Measurements from ENCODE around the gene ST3GAL3.

Gene ST3GAL3

DNA sequence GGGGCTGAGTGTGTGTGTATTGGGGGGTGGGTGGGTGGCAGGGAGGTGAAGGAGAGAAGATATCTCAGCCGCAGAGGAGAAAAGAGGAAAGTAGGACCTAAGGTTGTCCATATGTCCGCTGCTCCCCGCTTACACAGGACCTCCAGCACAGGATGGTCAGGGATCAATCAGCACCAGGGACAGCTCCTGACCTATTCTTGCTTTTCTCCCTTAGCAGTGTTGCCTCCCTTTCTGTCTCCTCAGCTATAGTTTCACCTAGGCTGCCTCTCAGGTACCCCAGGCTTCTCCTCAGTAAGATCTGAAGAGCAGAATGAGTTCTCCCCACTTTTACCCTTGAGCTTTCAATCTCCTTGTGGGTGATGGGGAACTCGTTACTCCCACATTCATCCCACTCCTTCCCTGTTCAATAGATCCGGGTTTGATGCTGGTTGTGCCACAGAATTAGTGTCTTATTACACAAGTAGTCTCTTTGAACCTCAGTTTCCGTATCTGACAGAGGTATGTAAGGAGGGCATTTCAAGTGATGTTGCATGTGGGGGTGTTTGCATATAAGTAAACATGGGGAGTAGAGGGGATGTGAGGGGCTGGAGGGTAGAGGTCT is 261.1 kb downstream of the ST3GAL3 start:
- no peak overlapping the region for H3K4me3 ChIP-seq (ENCODE audit: low read length)
- no peaks in the 10 kb centered on the region for H3K9me3 ChIP-seq (replicated peaks; ENCODE audit: low read length)
- no peak overlapping the region for H3K4me2 ChIP-seq (ENCODE audit: low read length)
- no peak overlapping the region for H3K9ac ChIP-seq (ENCODE audit: low read depth, low read length)
- peaks cover 31% of the 10 kb centered on the region for H3K36me3 ChIP-seq (ENCODE audit: insufficient read depth, low read length)
- H3K27me3 ChIP-seq (ENCODE audit: control insufficient read depth, insufficient read depth, low read length): no peaks in the 10 kb centered on the region
- H3K4me1 ChIP-seq (ENCODE audit: control insufficient read depth, insufficient read depth, low read length): peaks cover 6% of the 10 kb centered on the region

DNA sequence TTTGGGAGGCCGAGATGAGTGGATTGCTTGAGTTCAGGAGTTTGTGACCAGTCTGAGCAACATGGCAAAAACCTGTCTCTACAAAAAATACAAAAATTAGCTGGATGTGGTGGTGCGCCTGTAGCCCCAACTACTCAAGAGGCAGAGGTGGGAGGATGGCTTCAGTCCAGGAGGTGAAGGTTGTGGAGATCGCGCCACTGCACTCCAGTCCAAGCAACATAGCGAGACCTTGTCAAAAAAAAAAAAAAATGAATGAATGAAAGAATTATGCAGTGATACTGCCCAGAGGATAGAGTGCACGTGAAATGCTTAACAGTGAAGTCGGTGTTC is 262.0 kb downstream of the ST3GAL3 start:
- peaks cover 12% of the 10 kb centered on the region for H3K4me1 ChIP-seq (ENCODE audit: control insufficient read depth, insufficient read depth, low read length)
- no peaks in the 10 kb centered on the region for H3K9me3 ChIP-seq (replicated peaks; ENCODE audit: low read length)
- H3K9ac ChIP-seq (ENCODE audit: low read depth, low read length): no peak overlapping the region
- H3K4me3 ChIP-seq (ENCODE audit: low read length): peak overlapping the region; percentile 49
- peaks cover 23% of the 10 kb centered on the region for H3K36me3 ChIP-seq (ENCODE audit: insufficient read depth, low read length)
- H3K27me3 ChIP-seq (ENCODE audit: control insufficient read depth, insufficient read depth, low read length): no peaks in the 10 kb centered on the region
- H3K4me2 ChIP-seq (ENCODE audit: low read length): peak overlapping the region; percentile 71

DNA sequence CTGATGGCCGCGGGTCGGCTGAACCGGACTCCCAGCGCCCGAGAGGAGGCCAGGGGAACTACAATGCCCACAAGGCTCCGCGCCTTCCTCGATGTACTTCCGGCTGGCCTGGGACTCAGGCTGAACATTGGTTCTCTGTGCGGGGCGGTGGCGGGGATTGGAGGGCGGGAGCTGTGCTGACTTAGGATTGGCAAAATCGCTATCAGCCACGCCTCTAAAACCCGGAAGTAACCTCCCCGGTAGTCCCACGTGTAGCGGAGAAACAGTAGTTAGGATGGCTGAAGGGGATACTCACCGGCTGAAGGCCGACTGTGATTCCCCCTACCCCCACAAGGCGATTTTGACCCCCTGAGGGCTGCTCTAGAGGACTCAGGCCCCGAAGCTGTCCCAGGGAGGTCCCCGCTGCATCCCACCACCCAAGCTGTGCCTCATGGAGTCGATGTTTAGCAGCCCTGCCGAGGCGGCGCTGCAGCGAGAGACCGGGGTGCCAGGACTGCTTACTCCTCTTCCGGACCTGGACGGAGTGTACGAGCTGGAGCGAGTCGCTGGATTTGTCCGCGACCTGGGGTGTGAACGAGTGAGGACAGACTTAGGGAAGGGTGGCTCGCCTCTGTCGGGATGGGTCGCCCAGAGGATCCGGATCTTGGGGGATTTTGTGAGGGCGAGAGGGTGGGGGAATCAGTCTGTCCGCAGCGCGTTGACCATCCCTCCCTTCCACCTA is 262.6 kb downstream of the ST3GAL3 start, which contains the start of gene DPH2:
TSS of gene DPH2 (plus strand) at position 265 of the 721 bp plus-strand sequence. CDS start at position 431, 166 bp downstream.
- Histone ChIP-seq H3K9ac (ENCODE audit: low read depth, low read length) (peak within 1 kb of the TSS; percentile 87), H3K27me3 (ENCODE audit: control insufficient read depth, insufficient read depth, low read length) (no peaks in the 10 kb centered on the region), H3K36me3 (ENCODE audit: insufficient read depth, low read length) (peaks cover 19% of the 10 kb centered on the region), H3K4me1 (ENCODE audit: control insufficient read depth, insufficient read depth, low read length) (peaks cover 14% of the 10 kb centered on the region), H3K4me3 (ENCODE audit: low read length) (peak within 1 kb of the TSS; percentile 91), H3K4me2 (ENCODE audit: low read length) (peak within 1 kb of the TSS; percentile 89), H3K9me3 (replicated peaks; ENCODE audit: low read length) (no peaks in the 10 kb centered on the region)

DNA sequence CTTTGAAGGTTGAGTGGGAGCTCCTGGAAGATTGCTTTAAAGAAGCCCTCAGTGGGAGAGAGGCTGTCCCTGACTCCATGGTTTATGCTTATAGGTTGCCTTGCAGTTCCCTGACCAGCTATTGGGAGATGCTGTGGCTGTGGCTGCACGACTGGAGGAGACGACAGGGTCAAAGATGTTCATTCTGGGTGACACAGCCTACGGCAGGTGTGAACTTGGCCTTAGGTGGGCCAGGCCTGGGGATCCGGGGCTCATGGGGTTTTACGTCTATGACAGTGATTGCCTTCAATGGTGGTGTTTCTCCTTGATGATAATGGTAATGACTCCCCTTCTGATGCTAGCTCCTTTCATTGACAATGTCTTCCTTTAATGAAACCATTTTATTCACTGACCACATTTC is 263.2 kb downstream of the ST3GAL3 start:
- H3K9ac ChIP-seq (ENCODE audit: low read depth, low read length): peak overlapping the region; percentile 87
- peak overlapping the region; percentile 91 for H3K4me3 ChIP-seq (ENCODE audit: low read length)
- peak overlapping the region; percentile 89 for H3K4me2 ChIP-seq (ENCODE audit: low read length)
- no peaks in the 10 kb centered on the region for H3K9me3 ChIP-seq (replicated peaks; ENCODE audit: low read length)
- H3K27me3 ChIP-seq (ENCODE audit: control insufficient read depth, insufficient read depth, low read length): no peaks in the 10 kb centered on the region
- peaks cover 19% of the 10 kb centered on the region for H3K36me3 ChIP-seq (ENCODE audit: insufficient read depth, low read length)
- H3K4me1 ChIP-seq (ENCODE audit: control insufficient read depth, insufficient read depth, low read length): peaks cover 14% of the 10 kb centered on the region

DNA sequence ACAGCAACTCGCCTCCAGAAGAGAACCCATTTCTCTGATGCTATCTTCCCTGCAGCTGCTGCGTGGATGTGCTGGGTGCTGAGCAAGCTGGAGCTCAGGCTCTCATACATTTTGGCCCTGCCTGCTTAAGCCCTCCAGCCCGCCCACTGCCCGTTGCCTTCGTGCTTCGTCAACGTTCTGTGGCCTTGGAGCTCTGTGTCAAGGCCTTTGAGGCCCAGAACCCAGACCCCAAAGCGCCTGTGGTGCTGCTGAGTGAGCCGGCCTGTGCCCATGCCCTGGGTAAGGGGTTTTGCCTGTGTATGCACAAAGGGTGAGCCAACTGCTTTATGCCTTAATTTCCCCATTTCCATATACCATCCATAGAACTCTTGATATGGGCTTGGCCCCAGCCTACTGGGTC is 263.6 kb downstream of the ST3GAL3 start:
- Histone ChIP-seq H3K4me3 (ENCODE audit: low read length) (peak overlapping the region; percentile 91), H3K36me3 (ENCODE audit: insufficient read depth, low read length) (peaks cover 19% of the 10 kb centered on the region), H3K9me3 (replicated peaks; ENCODE audit: low read length) (no peaks in the 10 kb centered on the region), H3K9ac (ENCODE audit: low read depth, low read length) (no peak overlapping the region), H3K4me2 (ENCODE audit: low read length) (peak overlapping the region; percentile 89), H3K27me3 (ENCODE audit: control insufficient read depth, insufficient read depth, low read length) (no peaks in the 10 kb centered on the region), H3K4me1 (ENCODE audit: control insufficient read depth, insufficient read depth, low read length) (peaks cover 16% of the 10 kb centered on the region)

DNA sequence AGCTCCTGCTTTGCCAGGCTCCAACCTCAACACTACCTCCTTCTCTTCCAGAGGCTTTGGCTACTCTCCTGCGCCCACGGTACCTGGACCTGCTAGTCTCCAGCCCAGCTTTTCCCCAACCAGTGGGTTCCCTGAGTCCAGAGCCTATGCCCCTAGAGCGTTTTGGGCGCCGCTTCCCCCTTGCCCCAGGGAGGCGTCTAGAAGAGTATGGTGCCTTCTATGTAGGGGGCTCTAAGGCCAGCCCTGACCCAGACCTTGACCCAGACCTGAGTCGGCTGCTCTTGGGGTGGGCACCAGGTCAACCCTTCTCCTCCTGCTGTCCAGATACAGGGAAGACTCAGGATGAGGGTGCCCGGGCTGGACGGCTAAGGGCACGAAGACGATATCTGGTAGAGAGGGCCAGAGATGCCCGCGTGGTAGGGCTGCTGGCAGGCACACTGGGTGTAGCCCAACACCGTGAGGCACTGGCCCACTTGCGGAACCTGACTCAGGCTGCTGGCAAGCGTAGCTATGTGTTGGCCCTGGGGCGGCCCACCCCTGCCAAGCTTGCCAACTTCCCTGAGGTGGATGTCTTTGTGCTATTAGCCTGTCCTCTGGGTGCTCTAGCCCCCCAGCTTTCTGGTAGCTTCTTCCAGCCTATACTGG is 264.1 kb downstream of the ST3GAL3 start:
- H3K4me2 ChIP-seq (ENCODE audit: low read length): no peak overlapping the region
- peaks cover 22% of the 10 kb centered on the region for H3K36me3 ChIP-seq (ENCODE audit: insufficient read depth, low read length)
- no peak overlapping the region for H3K4me3 ChIP-seq (ENCODE audit: low read length)
- no peaks in the 10 kb centered on the region for H3K27me3 ChIP-seq (ENCODE audit: control insufficient read depth, insufficient read depth, low read length)
- no peaks in the 10 kb centered on the region for H3K9me3 ChIP-seq (replicated peaks; ENCODE audit: low read length)
- H3K4me1 ChIP-seq (ENCODE audit: control insufficient read depth, insufficient read depth, low read length): peaks cover 22% of the 10 kb centered on the region
- H3K9ac ChIP-seq (ENCODE audit: low read depth, low read length): no peak overlapping the region

DNA sequence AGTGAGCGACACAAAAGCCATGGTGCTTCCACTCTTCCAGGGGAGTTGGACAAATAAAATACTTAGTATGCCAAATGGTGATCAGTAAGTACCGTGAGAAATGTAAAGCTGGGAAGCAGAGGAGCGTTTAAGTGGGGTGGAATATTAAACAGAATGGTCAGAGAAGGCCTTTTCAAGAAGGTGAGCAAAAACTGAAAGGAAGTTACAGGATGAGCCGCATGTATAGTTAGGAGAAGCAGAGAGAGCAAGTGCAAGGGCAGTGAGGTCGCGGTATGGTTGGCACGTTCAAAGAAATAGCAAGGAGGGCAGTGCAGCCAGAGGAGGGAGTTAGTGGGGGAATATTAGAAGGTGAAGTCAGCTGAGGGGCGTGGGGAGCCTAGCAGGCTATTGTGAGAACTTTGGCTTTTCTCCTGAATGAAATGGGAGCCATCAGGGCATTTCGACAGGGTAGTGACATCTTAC is 266.7 kb downstream of the ST3GAL3 start:
- Histone ChIP-seq H3K27me3 (ENCODE audit: control insufficient read depth, insufficient read depth, low read length) (no peaks in the 10 kb centered on the region), H3K4me3 (ENCODE audit: low read length) (peak overlapping the region; percentile 97), H3K4me2 (ENCODE audit: low read length) (peak overlapping the region; percentile 100), H3K9ac (ENCODE audit: low read depth, low read length) (peak overlapping the region; percentile 96), H3K4me1 (ENCODE audit: control insufficient read depth, insufficient read depth, low read length) (peaks cover 39% of the 10 kb centered on the region), H3K9me3 (replicated peaks; ENCODE audit: low read length) (no peaks in the 10 kb centered on the region), H3K36me3 (ENCODE audit: insufficient read depth, low read length) (peaks cover 37% of the 10 kb centered on the region)

DNA sequence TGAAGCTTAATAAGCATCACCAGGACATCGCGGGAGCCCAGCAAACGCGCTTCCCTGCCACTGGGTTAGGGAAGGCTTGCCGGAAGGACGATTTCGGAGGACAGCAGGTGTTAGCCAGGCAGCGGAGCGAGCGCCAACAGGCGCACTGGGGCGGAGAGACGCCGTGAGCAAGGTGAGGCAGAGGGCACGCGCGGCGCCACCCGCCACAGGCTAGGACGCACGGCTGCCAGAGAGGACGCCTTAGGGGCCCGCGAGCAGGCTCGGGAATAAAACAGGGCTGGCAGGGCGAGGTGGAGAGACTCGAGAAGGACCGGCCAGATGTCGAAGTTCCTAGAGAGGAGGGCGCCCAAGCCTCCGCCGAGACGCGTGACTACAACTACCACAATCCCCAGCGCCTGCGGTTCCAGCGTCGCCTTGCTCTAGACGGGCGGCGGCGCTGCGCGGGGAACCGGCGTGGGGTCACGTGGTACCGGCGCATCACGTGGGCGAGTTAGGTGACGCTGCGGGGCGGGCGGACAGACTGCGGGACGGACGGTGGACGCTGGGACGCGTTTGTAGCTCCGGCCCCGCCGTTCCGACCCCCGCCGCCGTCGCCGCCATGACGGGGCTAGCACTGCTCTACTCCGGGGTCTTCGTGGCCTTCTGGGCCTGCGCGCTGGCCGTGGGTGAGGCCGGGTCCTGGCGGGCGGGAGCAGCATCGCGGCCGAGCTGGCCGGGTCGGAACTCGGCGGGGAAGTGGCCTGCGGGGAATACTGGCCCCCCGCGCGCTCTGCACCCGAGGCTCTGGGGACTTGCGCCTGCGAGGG is 267.3 kb downstream of the ST3GAL3 start, which contains the start of gene ATP6V0B:
TSS of gene ATP6V0B (plus strand) at position 518 of the 806 bp plus-strand sequence. CDS start at position 599, 81 bp downstream.
- Histone ChIP-seq H3K4me2 (ENCODE audit: low read length) (peak within 1 kb of the TSS; percentile 100), H3K4me3 (ENCODE audit: low read length) (peak within 1 kb of the TSS; percentile 97), H3K9ac (ENCODE audit: low read depth, low read length) (peak within 1 kb of the TSS; percentile 96), H3K27me3 (ENCODE audit: control insufficient read depth, insufficient read depth, low read length) (no peaks in the 10 kb centered on the region), H3K36me3 (ENCODE audit: insufficient read depth, low read length) (peaks cover 37% of the 10 kb centered on the region), H3K4me1 (ENCODE audit: control insufficient read depth, insufficient read depth, low read length) (peaks cover 39% of the 10 kb centered on the region), H3K9me3 (replicated peaks; ENCODE audit: low read length) (no peaks in the 10 kb centered on the region)

DNA sequence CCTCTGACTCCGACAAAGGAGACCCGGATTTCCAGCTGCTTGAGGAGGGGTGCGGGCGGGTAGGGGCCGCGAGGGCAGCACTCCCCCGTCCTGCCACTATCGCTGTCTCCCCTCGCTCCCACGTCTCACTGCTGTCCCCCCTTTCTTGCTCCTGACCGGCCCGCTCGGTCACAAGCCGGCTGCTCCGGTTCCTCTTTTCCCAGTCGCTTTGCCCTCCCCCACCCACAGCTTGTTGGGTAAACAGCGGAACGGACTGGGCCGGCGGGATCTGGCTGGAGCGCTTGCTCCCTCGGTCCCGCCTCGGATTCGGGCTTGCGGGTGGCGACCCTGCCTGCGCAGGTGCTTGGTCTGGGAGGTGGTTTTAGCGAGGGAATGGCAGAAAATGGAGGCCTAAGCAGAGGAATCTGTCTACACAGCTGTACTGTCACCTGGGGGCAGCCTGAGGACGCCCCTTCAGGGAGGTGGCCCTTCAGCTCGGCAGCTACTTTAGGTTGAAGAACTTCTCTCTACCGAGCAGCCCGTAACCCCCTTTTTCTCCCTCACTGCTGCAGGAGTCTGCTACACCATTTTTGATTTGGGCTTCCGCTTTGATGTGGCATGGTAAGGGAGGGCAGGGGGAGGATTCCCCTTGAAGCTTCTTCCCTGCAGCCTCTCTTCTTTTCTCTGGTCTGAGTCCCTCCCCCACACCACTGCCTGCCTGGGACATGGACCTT is 268.1 kb downstream of the ST3GAL3 start:
- H3K4me1 ChIP-seq (ENCODE audit: control insufficient read depth, insufficient read depth, low read length): peaks cover 46% of the 10 kb centered on the region
- H3K9me3 ChIP-seq (replicated peaks; ENCODE audit: low read length): no peaks in the 10 kb centered on the region
- peaks cover 37% of the 10 kb centered on the region for H3K36me3 ChIP-seq (ENCODE audit: insufficient read depth, low read length)
- peak overlapping the region; percentile 97 for H3K4me3 ChIP-seq (ENCODE audit: low read length)
- H3K4me2 ChIP-seq (ENCODE audit: low read length): peak overlapping the region; percentile 100
- no peaks in the 10 kb centered on the region for H3K27me3 ChIP-seq (ENCODE audit: control insufficient read depth, insufficient read depth, low read length)
- H3K9ac ChIP-seq (ENCODE audit: low read depth, low read length): peak overlapping the region; percentile 96

DNA sequence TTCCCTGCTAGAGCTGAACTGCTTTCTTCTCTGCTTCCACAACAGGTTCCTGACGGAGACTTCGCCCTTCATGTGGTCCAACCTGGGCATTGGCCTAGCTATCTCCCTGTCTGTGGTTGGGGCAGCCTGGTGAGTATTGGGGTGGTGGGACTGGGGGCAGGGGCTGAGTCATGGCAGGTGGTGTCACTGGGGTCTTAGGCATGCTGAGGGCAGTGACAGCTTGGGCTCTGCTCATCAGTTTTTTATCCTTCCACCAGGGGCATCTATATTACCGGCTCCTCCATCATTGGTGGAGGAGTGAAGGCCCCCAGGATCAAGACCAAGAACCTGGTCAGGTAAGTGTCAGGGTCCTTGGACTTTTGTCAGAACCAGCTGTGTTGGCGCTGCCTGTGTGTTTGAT is 268.7 kb downstream of the ST3GAL3 start:
- H3K4me2 ChIP-seq (ENCODE audit: low read length): peak overlapping the region; percentile 100
- peaks cover 37% of the 10 kb centered on the region for H3K36me3 ChIP-seq (ENCODE audit: insufficient read depth, low read length)
- H3K27me3 ChIP-seq (ENCODE audit: control insufficient read depth, insufficient read depth, low read length): no peaks in the 10 kb centered on the region
- H3K9me3 ChIP-seq (replicated peaks; ENCODE audit: low read length): no peaks in the 10 kb centered on the region
- peak overlapping the region; percentile 97 for H3K4me3 ChIP-seq (ENCODE audit: low read length)
- H3K9ac ChIP-seq (ENCODE audit: low read depth, low read length): peak overlapping the region; percentile 96
- peaks cover 46% of the 10 kb centered on the region for H3K4me1 ChIP-seq (ENCODE audit: control insufficient read depth, insufficient read depth, low read length)
